ENCODE data around the gene HAO1. TPM values are rescaled to one million over a fixed set of nuclear protein-coding genes. Genes with fewer than 3 reads are reported as not detected.
A peak's percentile ranks its signal among the peaks of the same experiment; 100 is the strongest.

The HAO1 gene
- total and polyA plus RNA-seq, 12 donors = 0.07 TPM; not detected in 11

DNA sequence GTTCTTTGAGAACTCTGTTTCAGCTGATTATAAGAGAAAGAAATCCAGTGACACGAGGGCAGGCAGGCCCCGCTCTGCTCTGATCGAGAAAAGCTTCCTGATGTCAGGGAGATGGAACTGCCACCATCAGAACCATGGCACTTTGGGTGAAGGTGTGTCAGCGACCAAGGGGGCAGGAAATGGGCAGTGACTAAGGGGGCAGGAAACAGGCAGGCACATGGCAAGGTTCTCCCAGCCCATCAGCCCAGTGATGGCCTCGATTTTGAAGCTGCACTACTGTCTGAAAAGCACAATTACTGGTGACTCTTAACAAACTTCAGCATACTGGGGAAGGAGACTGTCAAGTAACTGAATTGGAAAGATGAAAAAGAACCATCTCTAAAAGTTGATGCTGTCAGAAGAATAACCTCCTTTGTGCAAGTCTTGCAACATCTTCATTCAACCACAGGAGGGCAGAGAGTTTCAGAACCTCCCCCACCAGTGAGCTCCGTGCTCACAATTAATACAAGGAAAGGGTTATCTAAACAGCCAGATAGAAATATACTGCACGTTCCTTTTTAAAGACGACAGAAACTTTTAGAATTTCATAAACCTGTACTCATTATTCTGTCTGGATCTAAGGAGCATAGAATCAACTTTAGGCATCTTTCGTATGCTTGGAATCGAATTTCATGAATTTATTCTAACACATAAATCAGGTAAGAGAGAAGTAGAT is 40.2 kb upstream of the HAO1 start:
- WGBS, 4 donors = 65 to 67% (median 66%) methylated on average over 10 of the region's 10 CpGs
- Histone ChIP-seq H3K36me3 (replicated peaks in 1 of 2) (peaks cover 0 to 15% of the 10 kb centered on the region in 2 donors), H3K27ac (no peak overlapping the region), H3K27me3 (no peaks in the 10 kb centered on the region), H3K4me1 (replicated peaks in 1 of 2) (no peaks in the 10 kb centered on the region), H3K9me3 (replicated peaks in 1 of 3) (no peaks in the 10 kb centered on the region), H3K4me3 (no peak overlapping the region)
- peak in 4 of 7 donors; percentile 14 to 26 (median 24) for DNase-seq
- peak; percentile 14 to 54 (median 38) for TF ChIP-seq CTCF (IDR thresholded peaks at IDR 0.05)
- TF ChIP-seq POLR2A (IDR thresholded peaks at IDR 0.05) = no peak
- intact Hi-C loops (cut with DNase I) = no loop called here

GRCh38 chr20:7977709-7978108 is 37.5 kb upstream of the HAO1 start:
- no peak overlapping the region for H3K27ac ChIP-seq
- no peaks in the 10 kb centered on the region for H3K27me3 ChIP-seq
- 93 to 98% (median 97%) methylated on average over 5 of the region's 5 CpGs for WGBS, 4 donors
- H3K4me1 ChIP-seq (replicated peaks in 1 of 2) = no peaks in the 10 kb centered on the region
- H3K4me3 ChIP-seq = no peak overlapping the region
- H3K36me3 ChIP-seq (replicated peaks in 1 of 2) = peaks cover 0 to 11% of the 10 kb centered on the region in 2 donors
- TF ChIP-seq CTCF (IDR thresholded peaks at IDR 0.05) (no peak), POLR2A (IDR thresholded peaks at IDR 0.05) (no peak)
- no peaks in the 10 kb centered on the region for H3K9me3 ChIP-seq (replicated peaks in 1 of 3)
- DNase-seq = no peak
- intact Hi-C loops (cut with DNase I) = no loop called here

DNA sequence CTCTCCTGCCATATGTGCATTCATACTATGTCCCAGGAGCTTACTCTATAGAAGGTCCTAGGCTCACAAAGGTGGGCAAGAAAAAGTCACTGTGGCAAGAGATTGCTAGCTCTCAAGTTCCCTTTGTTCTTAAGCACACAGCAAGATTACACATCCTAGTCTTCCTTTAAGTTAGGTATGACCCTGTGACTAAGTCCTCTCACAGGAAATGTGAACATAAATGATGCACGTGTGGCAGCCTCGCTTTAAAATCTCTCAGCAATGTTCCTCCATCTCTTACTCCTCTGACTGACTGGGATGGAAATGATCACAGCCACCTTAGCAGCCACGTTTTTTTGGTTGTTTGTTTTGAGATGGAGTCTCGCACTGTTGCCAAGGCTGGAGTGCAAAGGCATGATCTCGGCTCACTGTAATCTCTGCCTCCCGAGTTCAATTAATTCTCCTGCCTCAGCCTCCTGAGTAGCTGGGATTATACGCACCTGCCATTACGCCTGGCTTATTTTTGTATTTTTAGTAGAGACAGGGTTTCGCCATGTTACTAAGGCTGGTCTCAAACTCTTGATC is 35.7 kb upstream of the HAO1 start:
- WGBS, 4 donors = 78 to 89% (median 82%) methylated on average over 9 of the region's 9 CpGs
- Histone ChIP-seq H3K4me3 (no peak overlapping the region), H3K36me3 (replicated peaks in 1 of 2) (peaks cover 0 to 5% of the 10 kb centered on the region in 2 donors), H3K4me1 (replicated peaks in 1 of 2) (no peaks in the 10 kb centered on the region), H3K27ac (no peak overlapping the region), H3K9me3 (replicated peaks in 1 of 3) (no peaks in the 10 kb centered on the region), H3K27me3 (no peaks in the 10 kb centered on the region)
- intact Hi-C loops (cut with DNase I) = no loop called here
- TF ChIP-seq CTCF (IDR thresholded peaks at IDR 0.05) = no peak
- no peak for TF ChIP-seq POLR2A (IDR thresholded peaks at IDR 0.05)
- DNase-seq = no peak

DNA sequence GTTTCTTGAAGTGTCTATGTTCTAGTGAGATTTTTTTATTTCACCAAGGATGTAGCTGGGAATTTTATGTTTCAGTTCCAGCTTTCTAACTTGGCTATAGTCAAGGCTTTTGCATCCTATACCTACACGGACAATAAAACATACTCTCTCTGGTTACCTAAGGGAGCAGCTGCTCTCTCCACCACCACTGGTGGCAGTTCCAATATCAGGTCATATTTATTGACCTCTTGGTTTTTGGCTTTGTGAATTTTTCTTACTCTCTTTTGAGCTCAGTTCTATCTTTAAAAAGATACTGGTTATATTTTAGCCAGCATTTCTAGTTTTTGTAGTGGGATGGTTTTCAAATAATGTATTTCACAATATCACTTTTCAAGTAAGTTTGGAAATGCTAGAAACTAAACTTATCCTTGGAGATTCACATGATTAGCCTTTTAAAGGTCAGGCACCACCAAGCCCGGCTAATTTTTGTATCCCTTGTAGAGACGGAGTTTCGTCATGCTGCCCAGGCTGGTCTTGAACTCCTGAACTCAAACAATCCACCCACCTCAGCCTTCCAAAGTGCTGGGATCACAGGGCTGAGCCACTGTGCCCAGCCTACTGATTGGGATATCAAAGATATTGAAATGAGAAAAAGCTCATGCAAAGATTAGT is 34.7 kb upstream of the HAO1 start:
- intact Hi-C loops (cut with DNase I) = no loop called here
- 49 to 67% (median 61%) methylated on average over 4 of the region's 4 CpGs for WGBS, 4 donors
- peaks cover 0 to under 1% of the 10 kb centered on the region in 2 donors for H3K36me3 ChIP-seq (replicated peaks in 1 of 2)
- H3K27ac ChIP-seq = no peak overlapping the region
- H3K27me3 ChIP-seq = no peaks in the 10 kb centered on the region
- H3K4me3 ChIP-seq = no peak overlapping the region
- DNase-seq = no peak
- TF ChIP-seq CTCF (IDR thresholded peaks at IDR 0.05) = no peak
- no peak for TF ChIP-seq POLR2A (IDR thresholded peaks at IDR 0.05)
- H3K9me3 ChIP-seq (replicated peaks in 1 of 3) = no peaks in the 10 kb centered on the region
- H3K4me1 ChIP-seq (replicated peaks in 1 of 2) = no peaks in the 10 kb centered on the region

Data from adrenal gland (tissue), 12 donors.